Posterior vena cava (tissue), 2 donors: Measurements from ENCODE around the gene DOCK4. TPM values are rescaled to one million over a fixed set of nuclear protein-coding genes. Genes with fewer than 3 reads are reported as not detected.

ENCODE experiments used
- DNase-seq: peaks from one replicate; pipeline ENCODE4 v3.0.0-alpha.2; 2020; ENCODE audit warnings: low spot score
- intact Hi-C, 2 donors: fragments of 100-400 bp; cut with DNase I; formaldehyde crosslinking; loops; one replicate each; pipeline versions ENCODE4 v1.14.1 to v1.14.2; 2022 to 2023
- total RNA-seq, 2 donors: library from RNA; stranded (reverse); fragmentation: NEBNext Ultra II Directional; extraction: Animal tissue kit (Norgen Biotek cat#: 25700); gene quantifications; one replicate each; pipeline ENCODE4 v1.2.1, GENCODE V29; 2021
- donor health status: DM: yes; HTN: yes; CAD: no.
- donor health status: DM: yes; HTN: yes; CAD: no.

DOCK4 gene
- total RNA-seq, 2 donors from 2014 or later = 26.1 TPM

DNA sequence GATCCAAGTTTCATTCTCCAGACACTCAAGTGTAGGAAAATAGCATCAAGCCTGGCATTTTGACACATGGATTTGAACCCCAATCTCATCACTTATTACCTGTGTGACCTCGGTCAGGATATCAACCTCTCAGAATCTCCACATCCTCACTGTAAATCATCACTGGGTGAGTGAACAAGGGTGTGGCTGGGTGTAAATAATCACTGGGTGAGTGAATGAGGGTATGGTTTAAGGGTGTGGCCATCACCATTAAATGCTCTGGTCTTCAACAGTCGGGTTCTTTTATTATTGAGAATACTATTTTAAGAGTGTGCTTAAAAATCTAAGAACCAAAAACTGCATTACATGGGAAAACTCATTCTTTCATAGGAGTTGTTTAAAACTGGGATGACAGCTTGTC lies 200.1 kb downstream of the DOCK4 start:
- DNase-seq = no peak
- intact Hi-C loops = no loop called here

DNA sequence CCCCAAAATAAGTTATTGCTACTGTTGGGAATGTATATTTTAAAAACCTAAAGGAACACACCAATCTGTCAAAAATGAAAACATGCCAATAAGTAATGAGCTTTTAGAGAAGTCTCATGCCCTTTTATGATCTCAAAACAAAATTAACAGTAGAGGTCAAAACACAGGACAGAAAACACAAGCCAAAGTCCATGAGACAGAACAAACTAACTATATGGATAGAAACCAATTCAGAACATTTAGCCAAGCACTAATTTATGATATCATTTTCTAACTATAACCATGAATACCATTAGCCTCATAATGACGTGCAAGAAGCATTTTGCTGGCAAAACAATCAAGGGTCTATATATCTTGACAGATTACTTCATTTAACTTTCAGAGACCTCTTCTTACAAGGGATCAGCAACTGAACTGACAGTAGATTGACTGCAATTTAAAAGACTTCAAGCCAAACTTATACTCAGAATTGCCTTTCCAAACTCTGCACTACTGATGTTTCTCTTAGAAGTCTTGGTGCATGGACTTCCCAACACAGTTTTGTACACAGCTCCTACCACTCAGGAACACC lies 200.9 kb downstream of the DOCK4 start:
- intact Hi-C loops = no loop called here
- no peak for DNase-seq

DNA sequence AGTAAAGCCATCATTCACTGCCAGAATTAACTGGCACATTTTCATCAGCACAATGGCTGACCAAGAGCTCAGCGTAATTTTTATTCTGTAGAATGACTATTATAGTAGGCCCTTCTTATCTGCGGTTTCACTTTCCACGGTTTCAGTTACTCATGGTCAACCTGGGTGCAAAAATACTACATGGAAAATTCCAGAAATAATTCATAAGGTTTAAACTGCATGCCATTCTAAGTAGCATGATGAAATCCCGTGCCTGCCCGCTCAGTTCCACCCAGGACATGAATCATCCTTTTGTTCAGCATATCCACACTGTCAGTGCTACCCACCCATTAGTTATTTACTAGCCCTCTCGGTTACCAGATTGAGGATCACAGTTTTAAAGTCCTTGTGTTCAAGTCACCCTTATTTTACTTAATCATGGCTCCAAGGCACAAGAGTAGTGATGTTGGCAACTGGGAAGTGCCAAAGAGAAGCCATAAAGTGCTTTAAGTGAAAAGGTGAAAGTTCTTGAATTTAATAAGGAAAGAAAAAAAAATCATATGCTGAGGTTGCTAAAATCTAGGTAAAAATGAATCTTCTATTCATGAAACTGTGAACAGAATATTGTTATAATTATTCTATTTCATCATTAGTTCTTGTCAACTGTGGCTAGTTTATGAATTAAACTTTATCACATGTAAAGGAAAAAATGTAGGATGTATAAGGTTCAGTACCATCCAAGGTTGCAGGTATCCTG lies 204.9 kb downstream of the DOCK4 start:
- intact Hi-C loops = no loop called here
- DNase-seq = no peak

DNA sequence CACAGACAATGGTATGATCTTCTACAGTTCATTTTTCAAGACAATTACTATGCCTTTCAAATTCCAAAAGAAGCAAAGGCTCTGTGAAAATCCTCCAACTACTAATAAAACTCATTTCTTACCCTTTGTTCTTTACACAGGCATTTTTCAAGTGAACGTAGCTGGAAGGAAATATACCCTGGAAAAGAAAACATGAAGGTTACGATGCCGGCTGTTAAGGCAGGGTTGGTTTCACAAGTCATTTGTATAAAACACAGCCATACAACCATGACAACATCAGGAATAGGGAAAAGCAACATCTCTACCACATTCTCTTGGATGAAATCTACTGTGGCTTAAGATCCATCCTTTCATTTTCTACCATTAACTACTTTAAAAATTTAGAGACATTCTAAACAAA lies 207.9 kb downstream of the DOCK4 start:
- intact Hi-C loops = no loop called here
- DNase-seq = no peak

DNA sequence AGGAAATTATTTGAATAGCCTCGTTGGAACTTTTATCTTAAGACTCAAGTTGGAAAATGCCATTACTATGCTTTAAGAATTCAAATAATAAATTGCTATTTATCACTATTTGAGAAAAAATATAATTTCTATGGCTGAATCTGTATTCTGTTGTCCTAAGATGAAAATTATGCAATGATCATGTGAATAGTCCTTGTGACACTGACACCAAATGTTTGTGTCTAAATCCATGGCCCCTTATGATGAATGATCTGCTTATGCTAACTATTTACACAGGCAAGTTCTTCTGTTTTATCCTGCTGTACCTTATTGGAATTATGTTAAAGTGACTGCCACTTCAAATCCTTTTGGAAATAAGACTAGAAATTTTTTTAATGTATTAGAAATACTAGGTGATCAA lies 208.7 kb downstream of the DOCK4 start:
- intact Hi-C loops = no loop called here

DNA sequence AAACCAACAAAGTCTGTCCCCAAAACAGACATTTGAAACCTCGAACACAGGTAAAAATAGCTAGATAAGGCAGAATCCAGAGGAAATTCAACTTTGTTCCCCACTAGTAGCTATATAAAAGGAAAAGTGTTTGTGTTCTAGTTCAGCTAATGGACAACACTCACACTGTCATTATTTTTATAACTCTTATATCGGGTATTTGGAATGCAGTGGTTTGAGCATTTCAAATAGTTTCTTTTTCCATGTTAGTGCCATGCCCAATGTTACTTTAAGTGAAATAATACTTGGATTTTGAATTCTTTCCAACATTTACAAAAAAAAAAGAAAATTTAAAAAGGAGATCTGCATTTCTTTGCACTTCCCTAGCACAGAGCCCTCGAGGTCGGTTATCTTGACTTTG lies 213.6 kb downstream of the DOCK4 start:
- intact Hi-C loops = no loop called here

More for the DNA sequence above, 208.7 kb downstream of the DOCK4 start:
- DNase-seq = no peak

DNA sequence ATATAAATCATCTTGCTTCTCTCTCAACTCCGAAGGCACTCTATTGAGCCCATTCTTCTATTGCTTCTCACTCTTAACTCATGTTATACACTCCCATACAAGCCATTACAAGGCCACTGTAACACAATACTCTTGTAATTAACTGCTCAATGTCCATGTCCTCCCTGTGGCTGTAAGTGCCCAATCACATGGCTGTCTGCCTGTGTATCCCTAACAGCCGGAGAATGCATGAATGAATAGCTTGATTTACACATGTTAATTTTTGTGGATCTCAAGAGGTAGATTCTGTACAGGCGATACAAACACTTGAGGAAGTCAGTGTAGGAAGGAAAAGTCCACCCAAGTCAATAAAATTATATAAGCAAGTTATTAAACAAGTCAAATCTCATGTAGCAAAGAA lies 215.6 kb downstream of the DOCK4 start:
- DNase-seq = no peak
- intact Hi-C loops = no loop called here

More for the DNA sequence above, 213.6 kb downstream of the DOCK4 start:
- no peak for DNase-seq

DNA sequence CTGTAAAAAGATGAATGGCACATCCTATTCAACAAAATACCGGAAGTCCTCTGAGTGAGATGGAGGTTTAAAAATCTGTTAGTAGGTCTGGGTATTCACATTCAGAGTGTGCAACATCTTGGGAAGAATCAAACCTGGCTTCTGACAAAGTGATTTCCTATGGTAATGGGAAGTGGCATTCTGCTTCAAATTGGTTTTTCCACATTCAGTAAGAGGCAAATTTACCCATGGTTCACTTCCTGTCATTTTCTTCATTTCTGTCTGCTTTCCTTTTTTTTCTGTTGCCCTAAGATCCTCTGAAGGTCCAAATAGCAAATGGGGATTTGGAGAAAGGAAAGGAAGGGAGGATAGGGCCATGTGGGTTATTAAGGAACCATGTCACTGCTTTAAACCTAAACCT lies 218.3 kb downstream of the DOCK4 start:
- intact Hi-C loops = no loop called here
- DNase-seq = no peak

DNA sequence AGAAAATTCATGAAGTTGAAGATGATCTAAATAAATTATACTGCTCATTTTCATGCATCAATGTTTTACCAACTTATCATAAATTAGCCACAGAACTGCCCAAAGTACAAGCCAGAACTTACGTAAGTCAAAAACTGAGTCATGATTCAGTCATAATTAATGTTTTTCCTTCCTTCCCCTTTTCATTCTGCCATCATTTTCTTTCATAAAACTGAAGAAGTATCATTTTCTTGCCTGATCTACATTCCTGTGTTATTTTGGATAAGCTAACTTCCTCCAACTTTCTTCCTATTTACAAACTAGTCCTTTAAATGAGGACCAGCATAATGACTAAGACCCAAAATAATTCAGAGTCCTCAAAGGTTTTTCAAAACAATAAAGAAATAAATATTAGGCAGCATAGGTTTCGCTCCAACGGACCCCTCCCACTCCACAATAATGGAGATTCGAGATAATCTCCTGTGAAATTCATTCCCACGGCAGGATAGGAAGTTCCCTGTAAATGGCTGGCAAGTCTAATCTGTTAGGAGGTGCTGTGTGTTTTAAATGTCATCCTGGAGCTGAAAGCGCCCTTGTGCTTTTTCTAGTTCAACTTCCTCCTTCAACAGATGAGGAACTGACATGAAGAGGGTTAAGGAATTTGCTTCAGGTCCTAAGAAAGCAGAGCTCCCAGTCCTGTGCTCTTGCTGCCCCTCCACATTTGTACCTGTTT lies 218.9 kb downstream of the DOCK4 start:
- no peak for DNase-seq
- intact Hi-C loops = no loop called here

DNA sequence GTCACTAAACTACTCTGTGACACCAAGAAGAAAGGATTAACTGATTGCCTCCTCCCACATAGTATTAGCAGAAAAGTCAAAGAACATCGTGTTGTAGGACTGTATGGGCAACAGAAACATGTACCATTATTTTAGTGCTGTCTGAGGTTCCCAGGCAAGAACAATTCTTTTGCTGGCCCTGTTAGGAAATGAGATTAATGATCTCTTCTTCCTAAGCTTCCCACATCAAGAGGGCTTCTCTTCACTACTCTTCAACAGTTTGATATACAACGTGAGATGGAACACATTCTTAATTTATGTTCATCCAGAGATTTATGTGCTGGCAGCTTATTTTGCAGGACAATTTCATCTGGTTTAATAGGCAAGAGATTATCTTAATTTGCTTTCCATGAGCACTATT lies 219.6 kb downstream of the DOCK4 start:
- intact Hi-C loops = no loop called here
- DNase-seq = no peak

DNA sequence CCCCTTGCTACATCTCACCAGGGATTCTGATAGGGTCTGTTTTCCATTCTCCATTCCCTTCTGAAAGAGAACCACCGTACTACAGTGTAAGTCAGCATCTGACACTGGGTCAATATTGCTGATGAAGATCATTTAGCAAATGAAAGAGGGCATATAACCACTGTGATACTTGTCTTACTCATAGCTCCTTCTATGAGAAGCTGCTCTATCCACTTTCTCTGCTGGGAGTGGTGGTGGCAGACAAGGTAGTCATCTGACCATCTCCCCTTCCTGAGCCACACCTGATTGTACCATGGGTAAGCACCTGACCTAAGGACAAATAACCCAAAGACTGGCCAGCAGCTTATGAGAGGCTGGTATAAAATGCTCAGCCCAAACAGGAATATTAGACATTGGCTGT lies 220.4 kb downstream of the DOCK4 start:
- DNase-seq = no peak
- intact Hi-C loops = no loop called here

DNA sequence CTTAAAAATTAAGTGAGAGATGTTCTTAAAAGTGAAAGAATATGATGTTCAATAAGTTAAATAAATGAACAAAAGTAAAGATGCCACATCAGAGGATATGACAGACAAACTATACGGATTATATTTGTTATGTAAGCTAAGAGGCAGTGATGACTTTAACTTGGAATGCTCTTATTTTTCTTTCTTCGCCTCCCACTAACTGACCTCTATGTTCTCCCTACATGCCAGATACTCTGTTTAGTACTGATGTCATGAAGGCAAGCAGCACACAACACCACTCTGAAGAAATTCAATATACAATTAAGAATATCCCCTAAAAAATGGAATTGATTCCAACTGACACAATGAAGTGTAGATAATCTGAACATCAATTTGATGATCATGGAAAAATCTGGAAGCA lies 223.4 kb downstream of the DOCK4 start:
- intact Hi-C loops = no loop called here
- no peak for DNase-seq

DNA sequence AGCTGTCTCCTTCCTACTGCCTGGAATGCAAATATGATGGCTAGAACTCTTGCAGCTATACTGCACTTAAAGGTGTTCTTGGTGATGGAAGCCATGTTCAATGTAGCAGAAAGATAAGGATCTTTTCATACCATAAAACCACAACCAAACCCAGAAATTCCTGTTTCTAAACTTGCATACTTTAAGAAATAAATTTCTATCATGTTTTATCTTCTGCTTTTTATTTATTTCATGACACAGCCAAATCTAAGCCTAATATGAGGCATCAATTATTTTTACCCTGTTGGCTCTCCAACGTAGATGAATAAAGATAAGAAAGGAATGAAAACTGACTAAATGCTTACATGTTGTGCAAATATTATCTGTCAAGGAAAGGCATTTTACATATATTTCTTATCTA lies 224.1 kb downstream of the DOCK4 start:
- no peak for DNase-seq
- intact Hi-C loops = no loop called here

DNA sequence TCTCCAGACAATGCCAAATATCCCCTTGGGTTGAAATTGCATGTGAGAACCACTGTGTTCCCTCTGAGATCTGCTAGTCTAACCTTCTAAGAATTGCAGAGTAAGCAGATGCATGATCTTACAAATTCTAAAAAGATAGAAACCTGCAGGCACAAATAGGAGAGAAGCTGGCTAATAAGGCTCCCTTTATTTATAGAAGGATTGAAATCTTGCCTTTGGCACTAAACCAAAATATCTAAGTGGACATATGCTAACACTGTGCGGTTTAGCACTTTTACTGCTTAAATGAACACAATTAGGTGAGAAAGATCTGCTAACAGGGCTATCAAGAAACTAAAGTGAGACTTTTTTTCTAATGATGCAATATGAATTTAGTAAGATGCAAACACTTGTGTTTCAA lies 225.5 kb downstream of the DOCK4 start:
- no peak for DNase-seq
- intact Hi-C loops = no loop called here

DNA sequence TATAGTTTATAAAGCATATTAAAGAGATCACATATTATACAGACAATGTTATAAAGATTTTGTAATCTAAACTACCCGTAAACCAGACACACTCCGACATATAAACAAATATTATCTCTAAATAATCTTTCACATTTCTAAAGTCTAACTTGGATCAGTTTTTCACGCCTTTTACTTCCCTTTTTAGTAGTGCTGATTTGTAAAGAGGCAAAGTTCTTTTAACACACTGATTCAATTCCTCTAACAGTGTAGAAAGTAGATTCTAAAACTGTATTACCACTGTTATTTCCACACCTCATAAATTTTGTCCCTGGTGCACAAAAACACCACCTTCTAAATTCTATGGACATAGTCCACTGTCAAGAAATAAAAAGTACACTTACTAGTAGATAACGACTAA lies 230.9 kb downstream of the DOCK4 start:
- intact Hi-C loops = no loop called here

DNA sequence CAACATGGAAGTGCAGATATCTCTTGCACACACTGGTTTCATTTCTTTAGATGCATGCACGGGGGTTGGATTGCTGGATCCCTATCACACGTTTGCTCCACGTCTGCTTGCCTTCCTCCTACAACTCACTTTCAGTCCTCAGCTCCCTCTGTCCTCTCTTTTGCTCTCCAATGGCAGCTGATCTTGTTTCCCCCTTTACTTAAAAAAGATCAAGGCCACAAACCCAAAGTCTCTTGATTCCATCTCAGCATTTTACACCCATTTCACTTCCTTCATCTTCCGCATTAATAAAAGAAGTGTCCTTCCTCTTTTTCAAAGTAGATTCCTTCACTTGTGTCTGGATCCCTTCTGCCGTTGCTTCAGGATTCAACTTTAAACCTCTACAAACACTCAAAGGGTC lies 245.2 kb downstream of the DOCK4 start:
- no peak for DNase-seq
- intact Hi-C loops = no loop called here

More for the DNA sequence above, 230.9 kb downstream of the DOCK4 start:
- DNase-seq = no peak

DNA sequence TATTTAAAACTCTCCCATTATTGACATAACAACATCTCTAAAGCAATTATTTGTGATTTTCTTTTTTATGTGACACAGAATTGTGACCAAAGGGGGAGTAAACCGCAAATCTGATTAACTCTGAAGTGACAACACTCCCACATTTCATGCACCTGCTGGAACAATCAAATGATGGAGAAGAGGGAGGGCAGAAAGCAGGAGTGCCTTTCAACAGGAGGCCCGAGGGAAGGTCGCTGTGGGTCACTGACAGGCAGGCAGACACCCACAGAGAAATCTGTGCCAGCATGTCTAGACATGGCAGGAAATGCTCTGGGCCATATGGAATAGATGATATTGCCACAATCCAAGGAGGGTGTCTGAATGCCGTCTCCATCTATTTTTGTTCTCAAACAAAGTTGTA lies 247.3 kb downstream of the DOCK4 start:
- DNase-seq = no peak
- intact Hi-C loops = no loop called here

DNA sequence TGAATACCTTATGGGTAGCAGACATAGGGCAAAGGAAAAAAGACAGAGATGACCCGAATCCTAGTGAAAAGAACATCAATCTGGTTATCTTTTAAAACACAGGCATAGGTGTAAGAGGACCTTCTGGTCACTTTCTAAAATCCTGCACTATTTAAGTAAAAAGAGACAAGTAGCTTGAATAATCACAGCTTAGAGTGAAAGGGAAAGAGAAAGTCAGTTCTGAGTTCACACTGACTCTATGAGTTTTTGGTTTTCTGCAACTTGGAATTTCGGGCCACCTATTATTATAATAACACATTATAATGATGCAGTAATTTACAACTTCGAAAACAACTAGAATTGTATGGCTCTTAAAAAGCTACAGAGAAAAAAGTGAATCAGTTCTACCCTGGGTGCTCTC lies 247.8 kb downstream of the DOCK4 start:
- intact Hi-C loops = no loop called here
- no peak for DNase-seq

DNA sequence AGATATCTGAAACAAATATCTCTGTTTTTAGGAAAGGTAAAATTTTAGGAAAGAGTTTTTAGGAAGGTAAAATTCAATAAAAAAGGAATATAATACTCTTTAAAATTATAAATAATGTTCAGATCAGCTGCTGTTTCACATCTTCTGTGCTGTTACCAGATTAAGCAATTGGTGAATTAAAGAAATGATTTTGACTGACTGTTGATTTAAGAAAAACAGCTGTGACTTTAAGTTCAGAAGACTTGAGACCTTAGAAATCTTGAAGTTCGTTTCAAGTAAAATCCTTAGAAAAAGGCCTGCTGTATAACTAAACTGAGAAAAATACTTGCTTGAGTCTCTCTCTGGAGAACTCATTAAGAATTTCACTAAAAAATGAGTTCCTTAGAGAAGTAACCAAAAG lies 250.6 kb downstream of the DOCK4 start:
- DNase-seq = no peak
- intact Hi-C loops = no loop called here

DNA sequence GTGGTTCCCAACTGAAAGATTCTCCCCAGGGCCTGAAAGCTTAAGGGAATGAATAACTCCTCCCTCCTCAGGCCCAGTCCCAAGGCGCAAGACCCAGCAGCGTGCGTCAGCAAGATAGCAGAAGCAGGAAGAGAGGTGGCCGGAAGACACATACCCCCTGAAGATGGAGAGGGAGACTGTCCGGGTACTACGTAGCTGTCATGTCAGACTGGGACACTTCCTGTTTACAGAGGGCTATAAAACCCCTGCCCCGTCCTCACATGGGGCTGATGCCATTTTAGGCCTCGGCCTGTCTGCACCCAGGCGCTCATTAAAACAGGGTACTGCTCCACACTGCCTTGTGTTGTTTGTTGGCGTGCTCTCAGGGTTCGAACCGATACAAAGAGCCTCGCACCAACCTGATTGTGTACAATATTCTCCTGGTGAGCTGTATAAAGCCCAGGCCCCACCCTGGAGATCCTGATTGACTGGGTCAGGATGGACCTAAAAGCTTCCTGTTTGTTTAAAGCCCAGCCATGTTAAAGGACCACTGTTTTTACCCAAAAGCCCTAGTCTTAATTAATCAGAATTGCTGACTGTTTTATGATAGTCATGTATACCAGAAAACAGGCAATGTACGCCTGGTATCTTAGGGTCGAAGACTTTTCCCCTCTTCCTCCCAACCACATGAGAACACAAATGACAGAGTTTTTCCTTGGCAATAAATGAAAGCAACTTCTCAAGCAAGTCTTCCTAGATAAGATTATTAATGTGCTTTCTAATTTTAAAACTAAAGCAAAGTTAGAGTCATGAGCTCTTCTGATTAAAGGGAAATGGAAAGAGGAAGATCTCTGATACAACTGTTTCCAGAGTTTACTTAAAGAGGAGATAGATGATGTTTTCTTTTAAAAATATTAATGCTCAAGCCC lies 251.5 kb downstream of the DOCK4 start:
- intact Hi-C loops = no loop called here
- no peak for DNase-seq
